Right lung (tissue), 5 donors: ENCODE results near the gene ARIH2. TPM values are rescaled to one million over a fixed set of nuclear protein-coding genes. Genes with fewer than 3 reads are reported as not detected.

ENCODE experiments used
- DNase-seq, 2 donors: peaks; one replicate each; pipeline ENCODE4 v3.0.0-alpha.2; 2013
- polyA plus RNA-seq, 5 donors: library from polyadenylated mRNA; unstranded; fragments of 120-200 nt; gene quantifications; one replicate each; pipeline versions ENCODE4 v1.2.1 to v1.2.3, GENCODE V29; 2013; ENCODE audit warnings: inconsistent platforms in 1 of 5, low replicate concordance in 1 of 5; ENCODE audit not compliant: insufficient read length in 5 of 5, insufficient read depth in 1 of 5

Gene ARIH2
- polyA plus RNA-seq, 5 donors = 72.0 to 94.8 (median 77.5) TPM

GRCh38 chr3:49017229-49017970 lies 98.8 kb downstream of the ARIH2 start:
- no peak for DNase-seq

- peak; percentile 66 to 78 for DNase-seq
These were observed 99.5 kb downstream of the ARIH2 start, which contains the start of gene DALRD3 for GRCh38 chr3:49017971-49018706. Gene DALRD3 (minus strand): TSS chr3:49018580. CDS start chr3:49018564, 16 bp downstream.

- no peak for DNase-seq
These were observed 100.0 kb downstream of the ARIH2 start for GRCh38 chr3:49018707-49019006.

GRCh38 chr3:49019941-49020329 lies 101.3 kb downstream of the ARIH2 start:
- DNase-seq = no peak

GRCh38 chr3:49020330-49021212 lies 101.9 kb downstream of the ARIH2 start:
- DNase-seq = no peak

GRCh38 chr3:49021213-49021812 lies 102.7 kb downstream of the ARIH2 start:
- peak; percentile 98 to 99 for DNase-seq

GRCh38 chr3:49021813-49022687 lies 103.4 kb downstream of the ARIH2 start, which contains the start of gene NDUFAF3:
Gene NDUFAF3 (plus strand): TSS chr3:49022121. CDS start chr3:49022145, 24 bp downstream.
- DNase-seq = peak; percentile 91 to 92

GRCh38 chr3:49022688-49023171 lies 104.1 kb downstream of the ARIH2 start:
- no peak for DNase-seq

- no peak for DNase-seq
These were observed 105.1 kb downstream of the ARIH2 start for GRCh38 chr3:49023775-49024174.

- DNase-seq = no peak
These were observed 105.8 kb downstream of the ARIH2 start for GRCh38 chr3:49024449-49024848.

GRCh38 chr3:49025005-49025792 lies 106.6 kb downstream of the ARIH2 start:
- no peak for DNase-seq

GRCh38 chr3:49025793-49026520 lies 107.3 kb downstream of the ARIH2 start:
- no peak for DNase-seq

- no peak for DNase-seq
These were observed 107.9 kb downstream of the ARIH2 start for GRCh38 chr3:49026536-49026935.

GRCh38 chr3:49027634-49028033 lies 109.0 kb downstream of the ARIH2 start:
- DNase-seq = no peak

GRCh38 chr3:49028298-49028672 lies 109.6 kb downstream of the ARIH2 start:
- DNase-seq = no peak

GRCh38 chr3:49028673-49029562 lies 110.3 kb downstream of the ARIH2 start, which contains the start of gene IMPDH2:
Gene IMPDH2 (minus strand): TSS chr3:49029398. CDS start chr3:49029350, 48 bp downstream.
- peak; percentile 96 to 97 for DNase-seq

GRCh38 chr3:49029563-49029884 lies 110.9 kb downstream of the ARIH2 start:
- no peak for DNase-seq

GRCh38 chr3:49030321-49030720 lies 111.7 kb downstream of the ARIH2 start:
- DNase-seq = no peak
